CD14-positive monocyte (primary cell): ENCODE data around the gene CPD. TPM values are rescaled to one million over a fixed set of nuclear protein-coding genes. Genes with fewer than 3 reads are reported as not detected.
A peak's percentile ranks its signal among the peaks of the same experiment; 100 is the strongest.
"Not testable (repeated sequence)": the region's sequence is repeated elsewhere in the genome, so short reads cannot be mapped to it uniquely, and the experiment has no call there.

Experiments used
- DNase-seq, 3 donors: peaks; one replicate each; pipeline ENCODE4 v3.0.0-alpha.2; 2011 to 2022
- H2AFZ ChIP-seq: 2 replicates; pipeline ENCODE4 v1.6.0; 2012; ENCODE audit warnings: mild to moderate bottlenecking, low read depth, low read length, inconsistent platforms; ENCODE audit not compliant: insufficient read depth, poor library complexity, severe bottlenecking
- H3K27ac ChIP-seq, 2 donors: 1 replicate in 1 of 2; 2 replicates in 1 of 2; pipeline ENCODE4 v1.5.1; 2012 to 2013; ENCODE audit warnings: low read length in 2 of 2, control low read depth in 1 of 2, inconsistent platforms in 1 of 2, low read depth in 1 of 2, mild to moderate bottlenecking in 1 of 2
- H3K27me3 ChIP-seq, 2 donors: one replicate each; pipeline versions ENCODE4 v1.6.0 to v1.6.1; 2011 to 2013; ENCODE audit warnings: low read length in 2 of 2; ENCODE audit not compliant: control insufficient read depth in 2 of 2, insufficient read depth in 2 of 2
- H3K36me3 ChIP-seq, 2 donors: replicated peaks in 1 of 2; 1 replicate in 1 of 2; 2 replicates in 1 of 2; pipeline versions ENCODE4 v1.5.1 to v1.6.1; 2012 to 2013; ENCODE audit warnings: low read length in 2 of 2, control low read depth in 1 of 2, inconsistent platforms in 1 of 2, mild to moderate bottlenecking in 1 of 2; ENCODE audit not compliant: insufficient read depth in 2 of 2, control insufficient read depth in 1 of 2
- H3K4me1 ChIP-seq, 2 donors: 1 replicate in 1 of 2; 2 replicates in 1 of 2; pipeline versions ENCODE4 v1.5.1 to v1.6.1; 2012 to 2013; ENCODE audit warnings: low read length in 2 of 2, control low read depth in 1 of 2, inconsistent platforms in 1 of 2, mild to moderate bottlenecking in 1 of 2, moderate library complexity in 1 of 2; ENCODE audit not compliant: insufficient read depth in 2 of 2, control insufficient read depth in 1 of 2
- H3K4me2 ChIP-seq: replicated peaks from 2 replicates; pipeline ENCODE3; 2012; ENCODE audit warnings: low read length, moderate library complexity, mild to moderate bottlenecking; ENCODE audit not compliant: poor library complexity, severe bottlenecking; ENCODE audit errors: extremely low read depth
- H3K4me3 ChIP-seq, 3 experiments: fragments of 200-600 bp in 1 of 3; sonication (generic) in 1 of 3; replicated peaks in 1 of 3; 1 replicate in 2 of 3; 2 replicates in 1 of 3; pipeline ENCODE4 v1.5.1; 2011 to 2013; ENCODE audit warnings: low read length in 3 of 3, mild to moderate bottlenecking in 3 of 3, control low read depth in 2 of 3, low read depth in 2 of 3, inconsistent platforms in 1 of 3, moderate library complexity in 1 of 3
- H3K79me2 ChIP-seq: 2 replicates; pipeline ENCODE4 v1.6.0; 2012; ENCODE audit warnings: mild to moderate bottlenecking, control low read depth, inconsistent platforms, low read length, moderate library complexity; ENCODE audit not compliant: insufficient read depth
- H3K9ac ChIP-seq: 2 replicates; pipeline ENCODE4 v1.6.0; 2017; ENCODE audit warnings: low read length, mild to moderate bottlenecking; ENCODE audit not compliant: insufficient read depth, poor library complexity, severe bottlenecking
- H3K9me3 ChIP-seq, 2 donors: replicated peaks in 1 of 2; 1 replicate in 1 of 2; 2 replicates in 1 of 2; pipeline versions ENCODE4 v1.5.1 to v1.6.1; 2012 to 2013; ENCODE audit warnings: low read length in 2 of 2, control low read depth in 1 of 2; ENCODE audit not compliant: control insufficient read depth in 1 of 2, insufficient read depth in 1 of 2
- H4K20me1 ChIP-seq: 2 replicates; pipeline ENCODE4 v1.6.0; 2012; ENCODE audit warnings: mild to moderate bottlenecking, low read length, control low read depth, moderate library complexity; ENCODE audit not compliant: insufficient read depth
- H3K27ac Mint-ChIP-seq, 7 donors: one replicate each; pipeline ENCODE4 v1.8.0; 2020; ENCODE audit warnings: mild to moderate bottlenecking in 7 of 7, mixed read lengths in 7 of 7, moderate library complexity in 6 of 7, inconsistent platforms in 2 of 7
- H3K27me3 Mint-ChIP-seq, 3 donors: one replicate each; pipeline ENCODE4 v1.8.0; 2021 to 2022; ENCODE audit warnings: low read depth in 3 of 3, mild to moderate bottlenecking in 3 of 3, mixed read lengths in 3 of 3, moderate library complexity in 3 of 3, inconsistent platforms in 1 of 3
- H3K36me3 Mint-ChIP-seq, 2 donors: one replicate each; pipeline ENCODE4 v1.8.0; 2020; ENCODE audit warnings: mixed read lengths in 2 of 2, inconsistent platforms in 1 of 2, mild to moderate bottlenecking in 1 of 2
- H3K4me1 Mint-ChIP-seq: one replicate; pipeline ENCODE4 v1.8.0; 2020; ENCODE audit warnings: mild to moderate bottlenecking, mixed read lengths
- H3K4me3 Mint-ChIP-seq, 2 donors: one replicate each; pipeline ENCODE4 v1.8.0; 2020; ENCODE audit warnings: mild to moderate bottlenecking in 2 of 2, mixed read lengths in 2 of 2, moderate library complexity in 1 of 2
- H3K9me3 Mint-ChIP-seq, 7 donors: one replicate each; pipeline ENCODE4 v1.8.0; 2020 to 2022; ENCODE audit warnings: mixed read lengths in 7 of 7, mild to moderate bottlenecking in 6 of 7, moderate library complexity in 6 of 7, inconsistent platforms in 2 of 7
- CTCF ChIP-seq: fragments of 200-600 bp; IDR thresholded peaks from one replicate; pipeline ENCODE4 v1.8.0; 2022; ENCODE audit warnings: antibody characterized with exemption, mild to moderate bottlenecking
- WGBS: methylation state at CpG from one replicate; pipeline ENCODE4 v1.1.5; 2013; ENCODE audit warnings: missing lambda C conversion rate; ENCODE audit not compliant: insufficient coverage; 5-methylcytosine and 5-hydroxymethylcytosine counted together
- intact Hi-C, 2 donors: fragments of 100-400 bp; cut with micrococcal nuclease; formaldehyde crosslinking; loops; one replicate each; pipeline versions ENCODE4 v1.15.0 to v1.15.1; 2023
- polyA plus RNA-seq, 3 donors: library from polyadenylated mRNA; depleted of rRNA in 1 of 3; unstranded in 2 of 3; stranded (reverse) in 1 of 3; fragments of 300-500 nt in 2 of 3; fragments of >200 nt in 1 of 3; fragmentation: Illumina TruSeq in 2 of 3; gene quantifications; 1 replicate in 2 of 3; 2 replicates in 1 of 3; pipeline ENCODE4 v1.2.3, GENCODE V29; 2012 to 2021

CPD gene
- polyA plus RNA-seq, 3 donors, result 9.2 to 47.0 (median 32.2) TPM

GRCh38 chr17:30443721-30444120 is 65.0 kb downstream of the CPD start:
- no peaks in the 10 kb centered on the region for H4K20me1 ChIP-seq
- Mint-ChIP-seq H3K27me3 (no peaks in the 10 kb centered on the region), H3K36me3 (peaks cover 47 to 53% of the 10 kb centered on the region in 2 donors), H3K27ac (peak overlapping the region in 1 of 7 donors; percentile 10), H3K9me3 (peaks cover 0 to 1% (median 0%) of the 10 kb centered on the region in 7 donors), H3K4me1 (no peaks in the 10 kb centered on the region), H3K4me3 (no peak overlapping the region)
- no peak overlapping the region for H3K27ac ChIP-seq
- H3K4me3 ChIP-seq, result no peak overlapping the region
- no peaks in the 10 kb centered on the region for H3K4me1 ChIP-seq
- no peak for DNase-seq
- peaks cover 35 to 60% of the 10 kb centered on the region in 2 donors for H3K36me3 ChIP-seq
- H3K79me2 ChIP-seq, result no peaks in the 10 kb centered on the region
- no peak overlapping the region for H3K9ac ChIP-seq
- no peaks in the 10 kb centered on the region for H3K27me3 ChIP-seq
- WGBS, result 98% methylated on average over 5 of the region's 6 CpGs
- H3K9me3 ChIP-seq, result no peaks in the 10 kb centered on the region
- H3K4me2 ChIP-seq, result no peak overlapping the region
- no peak overlapping the region for H2AFZ ChIP-seq
- no peak for TF ChIP-seq CTCF
- intact Hi-C loops, result no loop called here

- H3K9ac ChIP-seq, DNase-seq, H3K4me1 ChIP-seq, H3K4me2 ChIP-seq, H3K4me3 ChIP-seq, H3K27me3 Mint-ChIP-seq, H3K4me3 Mint-ChIP-seq, H4K20me1 ChIP-seq, H3K9me3 ChIP-seq, H3K79me2 ChIP-seq, H3K27ac Mint-ChIP-seq, H3K27ac ChIP-seq, H2AFZ ChIP-seq, intact Hi-C loops, H3K27me3 ChIP-seq, H3K9me3 Mint-ChIP-seq, H3K4me1 Mint-ChIP-seq: not testable (repeated sequence)
- H3K36me3 Mint-ChIP-seq, result peaks cover 72 to 78% of the 10 kb centered on the region in 2 donors
- H3K36me3 ChIP-seq, result peaks cover 58 to 85% of the 10 kb centered on the region in 2 donors
These were observed 67.9 kb downstream of the CPD start for GRCh38 chr17:30446640-30447039.
